Suppressor macrophage (primary cell): Measurements from ENCODE around the gene FAM228A.
A peak's percentile ranks its signal among the peaks of the same experiment; 100 is the strongest.

Experiments used
- DNase-seq, 4 experiments: peaks; one replicate each; pipeline ENCODE4 v3.0.0-alpha.2; 2020 to 2022

The FAM228A gene

GRCh38 chr2:24231461-24231881 is 56.6 kb downstream of the FAM228A start:
- no peak for DNase-seq

- DNase-seq, result no peak
Measured at GRCh38 chr2:24233321-24233720, 58.5 kb downstream of the FAM228A start.

GRCh38 chr2:24237313-24237712 is 62.5 kb downstream of the FAM228A start:
- DNase-seq, result no peak

- no peak for DNase-seq
Measured at GRCh38 chr2:24238158-24238557, 63.3 kb downstream of the FAM228A start.

GRCh38 chr2:24239553-24239952 is 64.7 kb downstream of the FAM228A start:
- peak; percentile 7 to 65 (median 38) for DNase-seq
